ENCODE data around the gene PARP9.
A peak's percentile ranks its signal among the peaks of the same experiment; 100 is the strongest.

PARP9 gene

GRCh38 chr3:122564155-122564912, at the start of gene PARP9, which contains the start of gene DTX3L:
Gene PARP9, minus strand, starts transcription at chr3:122564300. Its CDS starts 4,680 bp downstream, at chr3:122559620.
Gene DTX3L, plus strand, starts transcription at chr3:122564338. Its CDS starts 89 bp downstream, at chr3:122564427.
- H3K27me3 ChIP-seq (ENCODE audit: insufficient read depth, insufficient read length) = peaks cover 24% of the 10 kb centered on the region
- no peak for TF ChIP-seq SUZ12 (IDR thresholded peaks at IDR 0.05; ENCODE audit: extremely low read depth, insufficient read depth, insufficient read length)
- TF ChIP-seq ZNF274 (IDR thresholded peaks at IDR 0.05; ENCODE audit: low read depth, low read length) = no peak
- no peak for TF ChIP-seq YY1 (IDR thresholded peaks at IDR 0.05; ENCODE audit: insufficient read depth, insufficient read length)
- H3K9ac ChIP-seq (ENCODE audit: insufficient read length, low read depth) = peak within 1 kb of the TSS; percentile 84
- no peaks in the 10 kb centered on the region for H3K4me1 ChIP-seq (ENCODE audit: insufficient read depth, insufficient read length)
- peak within 1 kb of the TSS; percentile 65 for H3K4me3 ChIP-seq (ENCODE audit: insufficient read length, low read depth)
- H3K9me3 ChIP-seq (ENCODE audit: insufficient read depth, low read length) = no peaks in the 10 kb centered on the region
- no peak for DNase-seq (ENCODE audit: low read depth, low spot score)
- H3K36me3 ChIP-seq (ENCODE audit: insufficient read depth, insufficient read length, low read length) = peaks cover 4% of the 10 kb centered on the region

GRCh38 chr3:122612696-122613095, 48.6 kb upstream of the PARP9 start:
- no peak overlapping the region for H3K9ac ChIP-seq (ENCODE audit: insufficient read length, low read depth)
- H3K9me3 ChIP-seq (ENCODE audit: insufficient read depth, low read length) = no peaks in the 10 kb centered on the region
- no peak for DNase-seq (ENCODE audit: low read depth, low spot score)
- no peaks in the 10 kb centered on the region for H3K36me3 ChIP-seq (ENCODE audit: insufficient read depth, insufficient read length, low read length)
- no peak overlapping the region for H3K4me3 ChIP-seq (ENCODE audit: insufficient read length, low read depth)
- no peak for TF ChIP-seq SUZ12 (IDR thresholded peaks at IDR 0.05; ENCODE audit: extremely low read depth, insufficient read depth, insufficient read length)
- TF ChIP-seq YY1 (IDR thresholded peaks at IDR 0.05; ENCODE audit: insufficient read depth, insufficient read length) = no peak
- TF ChIP-seq ZNF274 (IDR thresholded peaks at IDR 0.05; ENCODE audit: low read depth, low read length) = no peak
- no peaks in the 10 kb centered on the region for H3K4me1 ChIP-seq (ENCODE audit: insufficient read depth, insufficient read length)
- no peaks in the 10 kb centered on the region for H3K27me3 ChIP-seq (ENCODE audit: insufficient read depth, insufficient read length)

GRCh38 chr3:122609798-122610559, 45.9 kb upstream of the PARP9 start:
- no peak for DNase-seq (ENCODE audit: low read depth, low spot score)
- H3K4me1 ChIP-seq (ENCODE audit: insufficient read depth, insufficient read length) = no peaks in the 10 kb centered on the region

GRCh38 chr3:122608916-122609315, 44.8 kb upstream of the PARP9 start:
- DNase-seq (ENCODE audit: low read depth, low spot score) = no peak
- no peak overlapping the region for H3K4me3 ChIP-seq (ENCODE audit: insufficient read length, low read depth)
- TF ChIP-seq YY1 (IDR thresholded peaks at IDR 0.05; ENCODE audit: insufficient read depth, insufficient read length) (no peak), ZNF274 (IDR thresholded peaks at IDR 0.05; ENCODE audit: low read depth, low read length) (no peak), SUZ12 (IDR thresholded peaks at IDR 0.05; ENCODE audit: extremely low read depth, insufficient read depth, insufficient read length) (no peak)
- no peaks in the 10 kb centered on the region for H3K36me3 ChIP-seq (ENCODE audit: insufficient read depth, insufficient read length, low read length)
- no peaks in the 10 kb centered on the region for H3K27me3 ChIP-seq (ENCODE audit: insufficient read depth, insufficient read length)
- H3K9ac ChIP-seq (ENCODE audit: insufficient read length, low read depth) = no peak overlapping the region
- no peaks in the 10 kb centered on the region for H3K9me3 ChIP-seq (ENCODE audit: insufficient read depth, low read length)
- H3K4me1 ChIP-seq (ENCODE audit: insufficient read depth, insufficient read length) = no peaks in the 10 kb centered on the region

More at GRCh38 chr3:122609798-122610559, 45.9 kb upstream of the PARP9 start:
- Histone ChIP-seq H3K36me3 (ENCODE audit: insufficient read depth, insufficient read length, low read length) (no peaks in the 10 kb centered on the region), H3K27me3 (ENCODE audit: insufficient read depth, insufficient read length) (no peaks in the 10 kb centered on the region), H3K9ac (ENCODE audit: insufficient read length, low read depth) (no peak overlapping the region), H3K4me3 (ENCODE audit: insufficient read length, low read depth) (no peak overlapping the region), H3K9me3 (ENCODE audit: insufficient read depth, low read length) (no peaks in the 10 kb centered on the region)
- TF ChIP-seq YY1 (IDR thresholded peaks at IDR 0.05; ENCODE audit: insufficient read depth, insufficient read length) (no peak), ZNF274 (IDR thresholded peaks at IDR 0.05; ENCODE audit: low read depth, low read length) (no peak), SUZ12 (IDR thresholded peaks at IDR 0.05; ENCODE audit: extremely low read depth, insufficient read depth, insufficient read length) (no peak)

GRCh38 chr3:122606330-122606729, 42.2 kb upstream of the PARP9 start:
- Histone ChIP-seq H3K36me3 (ENCODE audit: insufficient read depth, insufficient read length, low read length) (no peaks in the 10 kb centered on the region), H3K4me1 (ENCODE audit: insufficient read depth, insufficient read length) (no peaks in the 10 kb centered on the region), H3K27me3 (ENCODE audit: insufficient read depth, insufficient read length) (no peaks in the 10 kb centered on the region), H3K9me3 (ENCODE audit: insufficient read depth, low read length) (no peaks in the 10 kb centered on the region), H3K9ac (ENCODE audit: insufficient read length, low read depth) (no peak overlapping the region), H3K4me3 (ENCODE audit: insufficient read length, low read depth) (no peak overlapping the region)
- TF ChIP-seq YY1 (IDR thresholded peaks at IDR 0.05; ENCODE audit: insufficient read depth, insufficient read length) = no peak
- TF ChIP-seq SUZ12 (IDR thresholded peaks at IDR 0.05; ENCODE audit: extremely low read depth, insufficient read depth, insufficient read length) = no peak
- no peak for TF ChIP-seq ZNF274 (IDR thresholded peaks at IDR 0.05; ENCODE audit: low read depth, low read length)
- DNase-seq (ENCODE audit: low read depth, low spot score) = no peak

- Histone ChIP-seq H3K4me3 (ENCODE audit: insufficient read length, low read depth) (no peak overlapping the region), H3K27me3 (ENCODE audit: insufficient read depth, insufficient read length) (no peaks in the 10 kb centered on the region), H3K9ac (ENCODE audit: insufficient read length, low read depth) (no peak overlapping the region), H3K4me1 (ENCODE audit: insufficient read depth, insufficient read length) (no peaks in the 10 kb centered on the region), H3K9me3 (ENCODE audit: insufficient read depth, low read length) (no peaks in the 10 kb centered on the region), H3K36me3 (ENCODE audit: insufficient read depth, insufficient read length, low read length) (no peaks in the 10 kb centered on the region)
- no peak for TF ChIP-seq SUZ12 (IDR thresholded peaks at IDR 0.05; ENCODE audit: extremely low read depth, insufficient read depth, insufficient read length)
- TF ChIP-seq YY1 (IDR thresholded peaks at IDR 0.05; ENCODE audit: insufficient read depth, insufficient read length) = no peak
- TF ChIP-seq ZNF274 (IDR thresholded peaks at IDR 0.05; ENCODE audit: low read depth, low read length) = no peak
- DNase-seq (ENCODE audit: low read depth, low spot score) = no peak
Measured at GRCh38 chr3:122603056-122603455, 39.0 kb upstream of the PARP9 start.

All from NT2/D1 (cell line).